Activated CD4-positive, CD25-positive, alpha-beta regulatory T cell treated with anti-CD3 and anti-CD28 coated beads, Interleukin-2, amount 50 U/mL, for 24 hours (primary cell): Measurements from ENCODE around the gene FBXO3.

Source experiments
- ATAC-seq, 2 donors: fragments of 150-1000 bp; cut with Tn5 transposase; one replicate each; pipeline ENCODE4 v1.10.0; 2021; ENCODE audit warnings: mild to moderate bottlenecking in 1 of 2, moderate library complexity in 1 of 2

Gene FBXO3

GRCh38 chr11:33700063-33700501, 74.2 kb downstream of the FBXO3 start:
- ATAC-seq = no peak

DNA sequence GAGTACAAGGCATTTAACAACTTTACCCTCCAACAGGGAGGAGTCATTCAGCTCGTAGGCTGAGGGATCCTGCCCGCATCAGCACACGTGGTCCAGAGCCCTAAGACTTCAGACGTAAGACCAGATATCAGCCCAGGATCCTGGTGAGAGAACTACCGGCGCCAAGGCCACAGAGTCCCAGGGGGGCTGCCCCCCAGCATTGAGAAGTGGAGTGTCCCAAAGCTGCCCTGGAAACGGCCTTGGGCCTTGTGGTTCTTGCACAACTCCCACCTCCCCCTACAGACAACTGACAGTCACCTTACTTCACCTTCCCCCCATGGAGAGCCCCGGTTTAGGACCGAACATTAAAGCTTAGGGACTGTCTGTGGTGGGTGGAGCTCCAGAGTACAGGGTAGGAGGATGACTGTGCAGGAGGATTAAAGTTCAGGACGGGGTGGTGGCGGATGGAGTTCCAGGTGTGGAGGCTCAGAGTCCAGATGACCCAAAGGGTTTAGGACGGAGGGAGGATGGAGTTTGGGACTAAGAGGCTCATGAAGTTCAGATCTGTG, 74.7 kb downstream of the FBXO3 start:
- ATAC-seq = no peak

- ATAC-seq = no peak
Observed at GRCh38 chr11:33698921-33699320, 75.4 kb downstream of the FBXO3 start.

DNA sequence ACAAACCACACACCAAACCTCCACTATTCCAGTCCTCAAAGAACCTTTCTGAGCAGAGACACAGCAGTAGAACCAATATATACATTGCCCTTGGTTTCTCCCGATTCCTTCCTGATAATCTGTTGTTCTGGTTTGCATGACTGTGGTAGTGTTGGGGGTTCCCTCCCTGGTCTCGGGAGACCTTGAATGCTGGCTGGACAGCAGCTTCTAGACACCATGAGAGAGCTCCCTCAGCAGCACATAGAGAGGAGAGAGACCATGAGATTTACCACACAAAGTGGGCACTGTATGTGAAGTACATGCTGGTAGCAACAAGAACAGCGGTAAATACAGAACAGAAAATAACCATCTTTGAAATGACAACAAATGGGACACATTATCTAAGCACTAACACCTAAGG, 76.3 kb downstream of the FBXO3 start:
- ATAC-seq = no peak

DNA sequence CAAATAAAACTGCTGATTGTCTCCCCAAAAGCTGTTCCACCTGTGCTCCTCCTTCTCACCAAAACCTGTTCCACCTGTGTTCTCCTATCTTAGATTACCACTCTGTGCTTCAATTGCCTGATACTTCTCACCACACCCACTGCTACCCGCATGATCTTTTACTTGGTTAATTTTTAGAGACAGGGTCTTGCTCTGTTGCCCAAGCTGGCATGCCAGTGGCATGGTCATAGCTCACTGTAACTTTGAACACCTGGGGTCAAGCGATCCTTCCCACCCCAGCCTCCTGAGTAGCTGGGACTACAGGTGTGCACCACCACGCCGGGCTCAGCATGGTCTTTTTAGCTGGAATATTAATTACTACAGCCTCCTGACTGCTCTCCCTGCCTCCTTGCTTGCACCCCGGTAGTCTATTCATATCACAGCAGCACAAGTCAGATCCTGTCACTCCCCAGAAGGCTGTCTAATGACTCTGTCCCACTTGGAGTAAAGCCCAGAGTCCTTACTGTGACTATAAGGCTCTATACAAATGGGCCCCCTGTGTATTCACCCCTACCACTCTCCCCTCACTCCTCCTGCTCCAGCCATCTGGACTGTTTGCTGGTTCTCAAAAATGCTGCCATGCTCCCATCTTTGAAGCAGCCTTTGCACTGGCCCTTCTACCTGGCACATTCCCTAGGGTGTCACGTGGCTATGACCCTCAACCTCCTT, 77.2 kb downstream of the FBXO3 start:
- no peak for ATAC-seq

- ATAC-seq = no peak
Observed at GRCh38 chr11:33696411-33696810, 77.9 kb downstream of the FBXO3 start.

DNA sequence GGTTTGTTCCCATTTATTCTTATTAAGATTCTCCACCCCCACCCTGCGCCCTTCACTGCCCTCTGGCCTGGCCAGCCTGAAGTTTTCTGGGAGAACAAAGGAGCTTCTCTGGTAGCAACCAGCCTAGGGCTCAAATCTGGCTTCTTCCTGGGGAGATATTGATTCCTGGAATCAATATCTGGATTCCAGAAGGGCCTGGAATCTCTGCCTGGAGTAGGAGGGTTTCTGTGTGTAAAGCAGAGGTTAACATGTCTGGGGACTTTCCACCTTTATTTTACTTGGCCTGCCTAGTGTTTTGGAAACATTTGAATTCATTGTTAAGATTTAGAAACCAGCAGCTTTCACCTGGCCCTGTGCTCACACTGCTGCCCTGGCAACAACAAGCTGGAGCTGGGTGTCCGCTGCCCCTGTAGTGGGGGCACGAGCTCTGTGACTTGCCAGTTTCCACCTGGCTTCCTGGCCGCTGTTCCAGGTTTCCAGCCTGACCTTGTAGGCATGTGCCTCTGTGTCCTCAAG, 79.2 kb downstream of the FBXO3 start:
- no peak for ATAC-seq

DNA sequence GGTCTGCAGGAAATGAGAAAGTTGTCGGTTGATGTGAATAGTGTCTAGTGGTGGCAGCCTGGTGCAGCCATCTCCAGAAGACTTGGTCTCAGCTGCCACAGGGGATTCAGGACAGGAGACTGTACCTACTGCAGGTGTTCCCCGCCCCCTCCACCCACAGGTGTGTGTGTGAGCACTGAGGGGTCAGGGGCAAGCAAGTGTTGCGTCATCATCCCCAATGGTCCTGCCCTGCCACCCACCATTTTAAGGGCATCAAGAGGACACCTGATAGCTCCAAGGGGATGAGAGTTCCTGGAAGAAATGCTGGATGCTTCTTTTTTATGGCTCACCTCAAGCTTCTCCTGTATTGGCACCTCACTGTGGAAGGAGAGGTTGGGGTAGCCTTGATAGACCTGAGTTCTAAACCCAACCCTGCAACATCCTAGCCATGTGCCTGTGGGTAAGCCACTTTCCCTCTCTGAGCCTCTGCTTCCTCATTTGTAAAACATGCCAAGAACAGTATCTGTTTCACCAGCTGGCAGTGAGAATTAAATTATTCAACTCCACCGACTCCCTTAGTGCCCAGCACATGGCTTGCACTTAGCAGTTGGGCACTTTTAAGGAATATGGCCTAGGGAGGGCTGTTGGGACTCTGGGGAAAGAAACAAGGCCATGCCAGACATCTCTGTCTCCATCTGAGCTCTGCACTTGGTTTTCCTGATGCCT, 79.8 kb downstream of the FBXO3 start:
- no peak for ATAC-seq

DNA sequence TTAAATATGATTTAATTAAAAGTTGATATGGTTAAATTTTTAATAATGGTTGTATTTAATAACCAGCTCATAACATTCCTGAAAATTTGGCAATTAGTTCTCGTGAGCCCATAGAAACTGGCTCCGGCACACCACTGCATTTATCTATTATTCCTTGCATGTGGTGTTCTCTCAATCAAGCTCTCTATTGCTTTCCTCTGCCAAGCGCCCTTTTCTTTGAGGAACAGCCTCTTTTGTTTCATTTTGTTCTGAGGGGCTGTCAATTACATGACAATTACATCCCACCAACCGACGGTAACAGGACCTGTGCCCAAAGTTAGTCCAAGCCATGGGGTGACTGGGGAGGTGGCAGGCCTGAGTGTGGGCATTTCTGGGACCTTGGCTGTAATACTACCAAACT, 81.8 kb downstream of the FBXO3 start:
- no peak for ATAC-seq

- no peak for ATAC-seq
Observed at GRCh38 chr11:33692013-33692504, 82.3 kb downstream of the FBXO3 start.

DNA sequence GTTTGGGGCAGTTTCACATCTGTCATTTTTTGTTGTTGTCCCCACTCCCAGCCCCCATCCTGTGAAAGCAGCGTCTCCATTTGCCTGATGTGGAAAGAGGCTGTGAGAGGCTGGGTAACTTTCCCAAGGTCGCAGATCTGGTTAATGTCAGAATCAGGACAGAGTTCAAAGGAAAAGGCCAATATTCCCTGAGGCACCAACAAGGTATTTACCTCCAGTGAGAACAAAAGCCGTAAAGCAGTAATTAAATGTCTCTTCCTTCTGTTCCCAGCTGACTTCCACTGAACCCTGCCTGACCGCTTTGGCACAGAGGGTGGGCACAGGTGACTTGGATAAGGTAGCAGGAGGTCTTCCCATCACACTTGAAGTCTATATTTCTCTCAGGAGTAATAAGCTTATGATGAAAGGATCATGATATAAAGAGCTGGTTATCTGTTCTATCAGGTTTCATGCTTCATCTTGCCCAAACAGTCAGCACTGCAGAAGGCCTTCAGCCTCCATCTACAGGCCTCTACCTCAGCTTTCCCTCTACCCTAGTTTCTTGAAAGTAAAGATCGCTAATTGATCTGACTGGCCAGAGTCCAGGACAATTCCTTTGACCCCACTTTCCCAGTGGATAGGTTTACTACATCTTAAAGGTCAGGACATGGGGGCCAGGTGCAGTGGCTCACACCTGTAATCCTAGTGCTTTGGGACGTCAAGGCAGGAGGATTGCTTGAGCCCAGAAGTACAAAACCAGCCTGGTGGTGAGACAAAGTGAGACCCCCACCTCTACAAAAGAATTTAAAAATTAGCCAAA, 83.1 kb downstream of the FBXO3 start:
- no peak for ATAC-seq
